ENCODE results near the gene CPED1. TPM values are rescaled to one million over a fixed set of nuclear protein-coding genes. Genes with fewer than 3 reads are reported as not detected.

The CPED1 gene
- total RNA-seq, 5 donors from 2014 or later (not counting 1 experiment from before 2014, with no cell fraction given) = 0.73 to 1.4 (median 0.96) TPM; not detected in 2

DNA sequence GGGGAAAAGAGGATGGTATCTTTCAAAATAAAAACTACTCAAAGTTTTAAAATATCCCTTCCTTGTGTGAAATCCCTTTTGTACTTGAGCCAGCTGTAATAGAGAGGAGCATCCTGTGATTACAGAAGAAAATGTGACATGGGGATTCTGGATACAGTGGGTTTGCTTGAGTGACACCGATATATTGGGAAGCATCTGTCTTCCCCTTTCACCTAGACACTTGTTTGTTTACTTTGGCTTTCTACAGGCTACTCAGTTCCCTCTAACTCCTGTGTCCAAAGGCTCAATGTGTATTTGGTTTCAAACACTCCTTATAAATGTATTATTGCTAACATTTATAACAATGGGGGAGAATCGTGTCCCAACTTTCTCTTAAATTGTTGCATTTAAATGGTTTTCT is 24.4 kb downstream of the CPED1 start:
- peaks cover 3 to 14% of the 10 kb centered on the region in 2 donors for H3K27me3 Mint-ChIP-seq
- H3K9me3 Mint-ChIP-seq = no peaks in the 10 kb centered on the region
- DNase-seq (no peak), ATAC-seq (replicated peaks in 1 of 4) (no peak)
- CTCF ChIA-PET = no interaction called here
- POLR2A ChIA-PET = no interaction called here
- no peaks in the 10 kb centered on the region for H3K4me1 Mint-ChIP-seq
- Histone ChIP-seq H3K27me3 (replicated peaks in 1 of 2; ENCODE audit: control insufficient read depth in 2 of 2, extremely low read depth in 1 of 2, insufficient read depth in 2 of 2, low read length in 1 of 2) (peaks cover 0 to 11% of the 10 kb centered on the region in 2 experiments), H3K4me1 (ENCODE audit: control insufficient read depth in 1 of 2, extremely low read depth in 1 of 2, insufficient read depth in 2 of 2, low read length in 2 of 2) (no peaks in the 10 kb centered on the region), H3K36me3 (ENCODE audit: control insufficient read depth in 2 of 2, extremely low read depth in 1 of 2, insufficient read depth in 1 of 2, low read length in 1 of 2) (no peaks in the 10 kb centered on the region), H3K27ac (ENCODE audit: low read length) (no peak overlapping the region), H3K4me3 (ENCODE audit: control insufficient read depth in 1 of 2, extremely low read depth in 1 of 2, low read length in 1 of 2) (no peak overlapping the region), H3K9me3 (no peaks in the 10 kb centered on the region)
- H3K36me3 Mint-ChIP-seq = no peaks in the 10 kb centered on the region
- no CpG with 5 or more reads among the region's 2 CpGs for WGBS (ENCODE audit: insufficient coverage)
- H3K4me3 Mint-ChIP-seq = no peak overlapping the region
- no peak overlapping the region for H3K27ac Mint-ChIP-seq

DNA sequence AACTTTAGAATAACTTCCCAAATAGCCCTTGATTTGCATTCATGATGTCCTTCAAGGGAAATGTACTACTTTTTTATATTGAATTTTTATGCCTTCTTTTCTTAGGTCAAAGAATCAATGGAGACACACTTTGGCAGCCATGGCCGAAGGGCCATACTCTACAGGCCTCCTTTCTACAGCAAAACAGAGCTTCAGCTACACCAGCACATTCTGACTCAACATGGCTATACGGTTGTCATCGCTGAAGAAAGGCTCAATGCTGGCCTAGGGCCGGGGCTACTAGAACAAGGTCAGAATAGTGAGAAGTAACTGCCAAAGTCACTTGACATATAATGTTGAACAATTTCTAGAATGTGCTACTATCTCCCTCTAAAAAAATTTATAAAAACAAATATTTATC is 27.0 kb downstream of the CPED1 start:
- no peaks in the 10 kb centered on the region for H3K36me3 ChIP-seq (ENCODE audit: control insufficient read depth in 2 of 2, extremely low read depth in 1 of 2, insufficient read depth in 1 of 2, low read length in 1 of 2)
- no peak for DNase-seq
- Mint-ChIP-seq H3K4me3 (no peak overlapping the region), H3K4me1 (no peaks in the 10 kb centered on the region), H3K36me3 (no peaks in the 10 kb centered on the region), H3K27me3 (peaks cover 0 to 3% of the 10 kb centered on the region in 2 donors), H3K9me3 (no peaks in the 10 kb centered on the region), H3K27ac (no peak overlapping the region)
- H3K4me3 ChIP-seq (ENCODE audit: control insufficient read depth in 1 of 2, extremely low read depth in 1 of 2, low read length in 1 of 2) = no peak overlapping the region
- no peaks in the 10 kb centered on the region for H3K27me3 ChIP-seq (replicated peaks in 1 of 2; ENCODE audit: control insufficient read depth in 2 of 2, extremely low read depth in 1 of 2, insufficient read depth in 2 of 2, low read length in 1 of 2)
- 57% methylated on average over 1 of the region's 4 CpGs for WGBS (ENCODE audit: insufficient coverage)
- H3K27ac ChIP-seq (ENCODE audit: low read length) = no peak overlapping the region
- ChIA-PET POLR2A (no interaction called here), CTCF (interaction anchor here in 1 of 2 donors (0.9 kb wide), 1 partner anchor 17 kb away, joined by 5 read pairs; no protein-coding TSS in a partner anchor)
- no peaks in the 10 kb centered on the region for H3K9me3 ChIP-seq
- H3K4me1 ChIP-seq (ENCODE audit: control insufficient read depth in 1 of 2, extremely low read depth in 1 of 2, insufficient read depth in 2 of 2, low read length in 2 of 2) = no peaks in the 10 kb centered on the region
- ATAC-seq (replicated peaks in 1 of 4) = no peak

DNA sequence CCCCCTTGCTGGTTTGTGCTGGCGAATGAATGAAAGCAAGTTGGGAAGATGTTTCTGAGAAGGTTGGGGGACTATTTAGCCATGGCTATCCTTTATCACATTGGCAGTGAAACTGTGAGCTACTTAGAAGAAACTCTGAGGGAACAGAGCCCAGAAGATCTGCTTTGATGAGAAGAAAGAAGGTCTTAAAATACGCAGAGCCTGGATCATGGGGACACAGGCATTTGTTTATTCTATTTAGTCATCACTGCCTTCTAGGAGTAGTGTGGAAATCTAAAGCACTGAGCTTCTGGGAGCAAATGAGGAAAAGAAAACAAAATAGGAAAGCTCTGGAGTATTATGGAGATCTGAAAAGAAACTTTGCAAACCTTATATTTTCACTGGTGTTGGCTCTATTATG is 28.5 kb downstream of the CPED1 start:
- H3K27ac Mint-ChIP-seq = no peak overlapping the region
- WGBS (ENCODE audit: insufficient coverage) = no CpG with 5 or more reads among the region's 2 CpGs

DNA sequence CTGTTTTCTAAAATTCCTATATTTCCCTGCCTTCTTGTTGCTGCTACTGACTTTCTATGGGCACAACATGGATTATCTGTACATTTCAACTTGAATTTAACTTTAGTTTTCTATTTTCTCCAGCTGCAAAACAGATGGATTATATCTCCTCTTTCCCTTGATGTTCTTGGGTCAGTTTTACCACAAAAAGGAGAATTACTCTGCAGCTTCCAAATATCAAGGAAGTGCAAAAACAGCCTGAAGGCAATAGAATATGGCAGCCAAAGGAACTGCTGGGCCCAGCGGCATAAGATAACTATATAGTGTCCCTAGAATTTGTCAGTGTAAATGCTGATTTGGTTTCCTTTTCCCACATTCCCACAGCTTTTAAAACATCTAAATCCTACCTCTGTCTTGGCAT is 29.1 kb downstream of the CPED1 start:
- Histone ChIP-seq H3K4me1 (ENCODE audit: control insufficient read depth in 1 of 2, extremely low read depth in 1 of 2, insufficient read depth in 2 of 2, low read length in 2 of 2) (no peaks in the 10 kb centered on the region), H3K27ac (ENCODE audit: low read length) (no peak overlapping the region), H3K9me3 (no peaks in the 10 kb centered on the region), H3K36me3 (ENCODE audit: control insufficient read depth in 2 of 2, extremely low read depth in 1 of 2, insufficient read depth in 1 of 2, low read length in 1 of 2) (no peaks in the 10 kb centered on the region), H3K4me3 (ENCODE audit: control insufficient read depth in 1 of 2, extremely low read depth in 1 of 2, low read length in 1 of 2) (no peak overlapping the region), H3K27me3 (replicated peaks in 1 of 2; ENCODE audit: control insufficient read depth in 2 of 2, extremely low read depth in 1 of 2, insufficient read depth in 2 of 2, low read length in 1 of 2) (no peaks in the 10 kb centered on the region)
- CTCF ChIA-PET = interaction anchor here in 1 of 2 donors (1.6 kb wide), 1 partner anchor 30 kb away, joined by 4 read pairs; no protein-coding TSS in a partner anchor
- Mint-ChIP-seq H3K27me3 (peaks cover 0 to 3% of the 10 kb centered on the region in 2 donors), H3K9me3 (no peaks in the 10 kb centered on the region), H3K27ac (no peak overlapping the region), H3K36me3 (no peaks in the 10 kb centered on the region), H3K4me3 (no peak overlapping the region), H3K4me1 (no peaks in the 10 kb centered on the region)
- DNase-seq (no peak), ATAC-seq (replicated peaks in 1 of 4) (no peak)
- no CpG with 5 or more reads among the region's 1 CpG for WGBS (ENCODE audit: insufficient coverage)
- POLR2A ChIA-PET = interaction anchor here in 1 of 2 donors (0.6 kb wide), 1 partner anchor 10 kb away, joined by 3 read pairs; no protein-coding TSS in a partner anchor

More for the DNA sequence above, 28.5 kb downstream of the CPED1 start:
- Histone ChIP-seq H3K27ac (ENCODE audit: low read length) (no peak overlapping the region), H3K4me3 (ENCODE audit: control insufficient read depth in 1 of 2, extremely low read depth in 1 of 2, low read length in 1 of 2) (no peak overlapping the region), H3K9me3 (no peaks in the 10 kb centered on the region), H3K36me3 (ENCODE audit: control insufficient read depth in 2 of 2, extremely low read depth in 1 of 2, insufficient read depth in 1 of 2, low read length in 1 of 2) (no peaks in the 10 kb centered on the region), H3K27me3 (replicated peaks in 1 of 2; ENCODE audit: control insufficient read depth in 2 of 2, extremely low read depth in 1 of 2, insufficient read depth in 2 of 2, low read length in 1 of 2) (no peaks in the 10 kb centered on the region), H3K4me1 (ENCODE audit: control insufficient read depth in 1 of 2, extremely low read depth in 1 of 2, insufficient read depth in 2 of 2, low read length in 2 of 2) (no peaks in the 10 kb centered on the region)
- DNase-seq (no peak), ATAC-seq (replicated peaks in 1 of 4) (no peak)
- no peak overlapping the region for H3K4me3 Mint-ChIP-seq
- ChIA-PET CTCF (interaction anchor here in 1 of 2 donors (0.6 to 1.6 kb wide), 2 partner anchors 9 to 30 kb away, joined by 3 to 4 read pairs; no protein-coding TSS in a partner anchor), POLR2A (interaction anchor here in 1 of 2 donors (0.6 kb wide), 1 partner anchor 10 kb away, joined by 3 read pairs; no protein-coding TSS in a partner anchor)
- no peaks in the 10 kb centered on the region for H3K4me1 Mint-ChIP-seq
- no peaks in the 10 kb centered on the region for H3K36me3 Mint-ChIP-seq
- H3K9me3 Mint-ChIP-seq = no peaks in the 10 kb centered on the region
- H3K27me3 Mint-ChIP-seq = peaks cover 0 to 3% of the 10 kb centered on the region in 2 donors

DNA sequence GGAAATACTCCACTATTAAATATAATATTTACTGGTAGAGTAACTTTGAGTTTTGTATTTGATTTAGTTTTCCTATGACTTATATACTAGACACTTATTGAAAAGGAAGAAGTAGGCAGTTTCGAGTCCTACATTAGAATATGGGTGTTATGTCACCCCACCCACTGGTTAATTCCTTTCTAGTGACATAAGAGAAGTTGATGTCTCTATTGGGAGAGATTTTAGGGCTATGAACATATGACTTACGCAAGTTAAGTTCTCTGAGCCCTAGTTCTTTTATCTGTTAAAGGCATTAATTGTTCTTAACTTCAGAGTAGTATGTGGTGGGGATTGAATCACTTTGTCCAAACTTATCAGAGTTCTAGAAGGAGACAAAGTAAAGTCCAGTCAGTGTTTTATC is 30.5 kb downstream of the CPED1 start:
- no peaks in the 10 kb centered on the region for H3K36me3 Mint-ChIP-seq
- no peaks in the 10 kb centered on the region for H3K27me3 ChIP-seq (replicated peaks in 1 of 2; ENCODE audit: control insufficient read depth in 2 of 2, extremely low read depth in 1 of 2, insufficient read depth in 2 of 2, low read length in 1 of 2)
- no peaks in the 10 kb centered on the region for H3K9me3 ChIP-seq
- ATAC-seq (replicated peaks in 1 of 4) = no peak
- no peak overlapping the region for H3K27ac Mint-ChIP-seq
- no peaks in the 10 kb centered on the region for H3K9me3 Mint-ChIP-seq
- no peak overlapping the region for H3K27ac ChIP-seq (ENCODE audit: low read length)
- H3K36me3 ChIP-seq (ENCODE audit: control insufficient read depth in 2 of 2, extremely low read depth in 1 of 2, insufficient read depth in 1 of 2, low read length in 1 of 2) = no peaks in the 10 kb centered on the region
- POLR2A ChIA-PET = no interaction called here
- no peaks in the 10 kb centered on the region for H3K4me1 Mint-ChIP-seq
- CTCF ChIA-PET = no interaction called here
- WGBS (ENCODE audit: insufficient coverage) = no CpG with 5 or more reads among the region's 2 CpGs
- H3K4me3 Mint-ChIP-seq = no peak overlapping the region
- H3K4me1 ChIP-seq (ENCODE audit: control insufficient read depth in 1 of 2, extremely low read depth in 1 of 2, insufficient read depth in 2 of 2, low read length in 2 of 2) = no peaks in the 10 kb centered on the region
- H3K4me3 ChIP-seq (ENCODE audit: control insufficient read depth in 1 of 2, extremely low read depth in 1 of 2, low read length in 1 of 2) = no peak overlapping the region
- no peak for DNase-seq
- H3K27me3 Mint-ChIP-seq = peaks cover under 1 to 3% of the 10 kb centered on the region in 2 donors

DNA sequence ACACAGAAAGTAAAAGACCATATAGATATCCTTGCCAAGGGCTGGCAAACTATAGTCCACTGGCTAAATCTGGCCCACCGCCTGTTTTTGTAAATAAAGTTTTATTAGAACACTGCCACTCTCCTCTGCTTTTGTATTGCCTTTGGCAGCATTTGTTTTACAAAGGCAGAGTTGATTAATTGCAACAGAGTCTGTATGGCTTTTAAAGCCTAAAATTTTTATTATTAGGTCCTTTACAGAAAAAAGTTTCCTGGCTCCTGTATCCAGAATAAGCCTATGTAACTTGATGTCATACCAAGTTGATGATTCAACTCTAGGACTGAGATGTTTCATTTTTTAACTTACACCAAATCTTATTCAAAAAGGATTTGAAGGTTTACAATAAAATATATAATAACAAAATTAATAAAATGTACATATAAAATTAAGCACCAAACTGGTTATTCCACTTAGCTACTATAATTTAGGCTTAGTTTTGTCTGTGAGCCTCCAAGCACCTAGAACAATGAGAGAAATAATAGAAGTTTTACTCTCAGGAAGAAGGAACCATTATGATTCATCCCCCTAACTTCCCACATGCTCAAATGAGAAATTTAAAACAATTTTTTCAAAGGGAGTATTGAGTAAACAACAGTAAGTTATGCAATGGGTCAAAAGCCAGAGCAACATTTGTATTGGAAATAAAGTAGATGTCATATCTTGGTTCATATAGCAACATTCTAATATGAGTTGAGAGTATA is 31.9 kb downstream of the CPED1 start:
- H3K36me3 Mint-ChIP-seq = no peaks in the 10 kb centered on the region
- H3K27me3 ChIP-seq (replicated peaks in 1 of 2; ENCODE audit: control insufficient read depth in 2 of 2, extremely low read depth in 1 of 2, insufficient read depth in 2 of 2, low read length in 1 of 2) = no peaks in the 10 kb centered on the region
- H3K4me3 Mint-ChIP-seq = no peak overlapping the region
- no peaks in the 10 kb centered on the region for H3K4me1 Mint-ChIP-seq
- H3K27ac ChIP-seq (ENCODE audit: low read length) = no peak overlapping the region
- no peaks in the 10 kb centered on the region for H3K36me3 ChIP-seq (ENCODE audit: control insufficient read depth in 2 of 2, extremely low read depth in 1 of 2, insufficient read depth in 1 of 2, low read length in 1 of 2)
- H3K4me3 ChIP-seq (ENCODE audit: control insufficient read depth in 1 of 2, extremely low read depth in 1 of 2, low read length in 1 of 2) = no peak overlapping the region
- ChIA-PET CTCF (no interaction called here), POLR2A (no interaction called here)
- ATAC-seq (replicated peaks in 1 of 4) (no peak), DNase-seq (no peak)
- H3K9me3 Mint-ChIP-seq = no peaks in the 10 kb centered on the region
- no peaks in the 10 kb centered on the region for H3K4me1 ChIP-seq (ENCODE audit: control insufficient read depth in 1 of 2, extremely low read depth in 1 of 2, insufficient read depth in 2 of 2, low read length in 2 of 2)
- peaks cover 0 to 3% of the 10 kb centered on the region in 2 donors for H3K27me3 Mint-ChIP-seq
- no CpG with 5 or more reads among the region's 1 CpG for WGBS (ENCODE audit: insufficient coverage)
- H3K9me3 ChIP-seq = no peaks in the 10 kb centered on the region
- H3K27ac Mint-ChIP-seq = no peak overlapping the region
